Measurements from ENCODE around the gene ABCE1. TPM values are rescaled to one million over a fixed set of nuclear protein-coding genes. Genes with fewer than 3 reads are reported as not detected.
A peak's percentile ranks its signal among the peaks of the same experiment; 100 is the strongest.

Gene ABCE1
- total RNA-seq, 4 donors from 2014 or later, result 53.7 to 70.2 (median 64.7) TPM

- Histone ChIP-seq H3K36me3 (peaks cover 0 to 13% of the 10 kb centered on the region in 2 donors), H3K9me3 (no peaks in the 10 kb centered on the region), H3K4me1 (peaks cover 16 to 17% of the 10 kb centered on the region in 2 donors), H3K27ac (no peak overlapping the region), H3K4me3 (replicated peaks in 1 of 3) (no peak overlapping the region), H3K27me3 (no peaks in the 10 kb centered on the region)
- TF ChIP-seq CTCF (IDR thresholded peaks at IDR 0.05) (no peak), POLR2A (IDR thresholded peaks at IDR 0.05) (no peak)
- WGBS, 2 donors, result 91 to 95% methylated on average over 1 of the region's 1 CpG
- DNase-seq, result peak in 1 of 2 donors; percentile 6
- intact Hi-C loops (cut with DNase I), result no loop called here
Measured at GRCh38 chr4:145171911-145172310, 73.8 kb downstream of the ABCE1 start.

GRCh38 chr4:145176641-145177432 is 78.7 kb downstream of the ABCE1 start:
- Histone ChIP-seq H3K27ac (peak overlapping the region in 2 of 3 donors; percentile 57 to 98), H3K4me1 (peaks cover 37 to 40% of the 10 kb centered on the region in 2 donors), H3K27me3 (no peaks in the 10 kb centered on the region), H3K9me3 (no peaks in the 10 kb centered on the region), H3K36me3 (peaks cover 0 to 3% of the 10 kb centered on the region in 2 donors), H3K4me3 (replicated peaks in 1 of 3) (no peak overlapping the region)
- intact Hi-C loops (cut with DNase I), result no loop called here
- 83 to 84% methylated on average over 9 of the region's 9 CpGs for WGBS, 2 donors
- TF ChIP-seq POLR2A (IDR thresholded peaks at IDR 0.05) (no peak), CTCF (IDR thresholded peaks at IDR 0.05) (no peak)
- no peak for DNase-seq

GRCh38 chr4:145177511-145177905 is 79.4 kb downstream of the ABCE1 start:
- DNase-seq, result no peak
- no peak for TF ChIP-seq POLR2A (IDR thresholded peaks at IDR 0.05)
- TF ChIP-seq CTCF (IDR thresholded peaks at IDR 0.05), result no peak
- Histone ChIP-seq H3K4me3 (replicated peaks in 1 of 3) (peak overlapping the region in 1 of 3 donors; percentile 66), H3K9me3 (no peaks in the 10 kb centered on the region), H3K36me3 (peaks cover 0 to 3% of the 10 kb centered on the region in 2 donors), H3K4me1 (peaks cover 32 to 40% of the 10 kb centered on the region in 2 donors), H3K27ac (peak overlapping the region in 2 of 3 donors; percentile 57 to 98), H3K27me3 (no peaks in the 10 kb centered on the region)
- intact Hi-C loops (cut with DNase I), result no loop called here
- WGBS, 2 donors, result 52 to 65% methylated on average over 4 of the region's 4 CpGs

DNA sequence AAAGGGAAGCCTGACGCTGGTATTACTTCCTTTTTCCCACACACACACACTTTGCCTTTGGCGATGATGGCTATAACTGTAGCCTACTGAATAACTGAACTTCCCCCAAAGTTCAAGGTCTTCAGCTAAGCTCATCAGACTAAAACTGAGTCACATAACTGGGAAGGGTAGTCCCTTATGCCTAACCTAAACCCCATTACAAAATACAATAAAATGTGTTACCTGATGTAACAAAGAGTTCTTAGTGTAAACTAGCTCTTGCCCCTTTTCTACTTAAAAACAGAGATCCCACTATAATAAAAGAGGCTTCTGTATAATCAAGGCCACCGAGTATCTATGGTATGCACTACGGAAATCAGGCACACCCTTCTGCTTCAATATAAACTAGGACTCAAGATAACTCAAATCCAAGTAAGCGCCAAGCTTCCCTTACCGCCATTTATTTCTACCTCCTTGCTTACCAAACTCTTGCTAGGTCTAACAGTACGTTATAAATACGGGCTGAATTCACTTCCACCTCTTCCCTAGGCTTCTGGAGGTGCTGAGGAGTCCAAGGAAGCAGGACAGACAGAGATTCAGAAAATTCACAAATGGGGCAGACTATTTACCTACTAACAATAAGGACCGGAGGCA is 79.9 kb downstream of the ABCE1 start:
- peak overlapping the region in 1 of 3 donors; percentile 66 for H3K4me3 ChIP-seq (replicated peaks in 1 of 3)
- no peaks in the 10 kb centered on the region for H3K9me3 ChIP-seq
- H3K27ac ChIP-seq, result peak overlapping the region in 2 of 3 donors; percentile 57 to 98
- peaks cover 32 to 43% of the 10 kb centered on the region in 2 donors for H3K4me1 ChIP-seq
- H3K36me3 ChIP-seq, result peaks cover 0 to 3% of the 10 kb centered on the region in 2 donors
- H3K27me3 ChIP-seq, result no peaks in the 10 kb centered on the region
- TF ChIP-seq POLR2A (IDR thresholded peaks at IDR 0.05) (no peak), CTCF (IDR thresholded peaks at IDR 0.05) (no peak)
- intact Hi-C loops (cut with DNase I), result no loop called here
- DNase-seq, result no peak
- WGBS, 2 donors, result 31 to 37% methylated on average over 9 of the region's 9 CpGs

Measured in thyroid gland (tissue), 4 donors.